Measurements from ENCODE around the gene ATP9B. TPM values are rescaled to one million over a fixed set of nuclear protein-coding genes. Genes with fewer than 3 reads are reported as not detected.

ATP9B gene
- total and polyA plus RNA-seq, 8 donors, result 29.2 to 41.5 (median 38.3) TPM

GRCh38 chr18:79394534-79395307 lies 325.5 kb downstream of the ATP9B start:
- no peak for TF ChIP-seq CTCF (IDR thresholded peaks at IDR 0.05)
- Histone ChIP-seq H3K36me3 (no peaks in the 10 kb centered on the region), H3K9me3 (no peaks in the 10 kb centered on the region), H3K27ac (peak overlapping the region; percentile 87 to 90), H3K27me3 (peaks cover 0 to 95% of the 10 kb centered on the region in 2 donors), H3K4me3 (peak overlapping the region; percentile 45 to 54), H3K4me1 (peaks cover 16 to 66% of the 10 kb centered on the region in 2 donors)
- intact Hi-C loops (cut with DNase I), result no loop called here
- ATAC-seq (peak; percentile 19), DNase-seq (peak; percentile 44 to 79 (median 55))

GRCh38 chr18:79395308-79395640 lies 326.1 kb downstream of the ATP9B start:
- Histone ChIP-seq H3K4me3 (peak overlapping the region; percentile 45 to 54), H3K36me3 (no peaks in the 10 kb centered on the region), H3K4me1 (peaks cover 16 to 67% of the 10 kb centered on the region in 2 donors), H3K9me3 (no peaks in the 10 kb centered on the region), H3K27ac (peak overlapping the region; percentile 87 to 90), H3K27me3 (peaks cover 0 to 91% of the 10 kb centered on the region in 2 donors)
- intact Hi-C loops (cut with DNase I), result no loop called here
- no peak for TF ChIP-seq CTCF (IDR thresholded peaks at IDR 0.05)
- no peak for ATAC-seq
- DNase-seq, result peak in 1 of 4 donors; percentile 39

GRCh38 chr18:79395761-79396404 lies 326.7 kb downstream of the ATP9B start, which contains the start of gene NFATC1:
NFATC1 (plus strand) TSS chr18:79395930; CDS start chr18:79396225, 295 bp downstream.
- ATAC-seq, result peak; percentile 16
- Histone ChIP-seq H3K27me3 (peaks cover 0 to 87% of the 10 kb centered on the region in 2 donors), H3K4me1 (peaks cover 16 to 67% of the 10 kb centered on the region in 2 donors), H3K36me3 (no peaks in the 10 kb centered on the region), H3K27ac (peak within 1 kb of the TSS; percentile 87 to 90), H3K4me3 (peak within 1 kb of the TSS; percentile 45 to 54), H3K9me3 (no peaks in the 10 kb centered on the region)
- intact Hi-C loops (cut with DNase I), result no loop called here
- TF ChIP-seq CTCF (IDR thresholded peaks at IDR 0.05), result no peak
- DNase-seq, result peak; percentile 60 to 87 (median 80)

- DNase-seq (peak in 3 of 4 donors; percentile 46 to 87 (median 62)), ATAC-seq (peak; percentile 3)
- Histone ChIP-seq H3K9me3 (no peaks in the 10 kb centered on the region), H3K36me3 (no peaks in the 10 kb centered on the region), H3K4me1 (peaks cover 16 to 74% of the 10 kb centered on the region in 2 donors), H3K4me3 (peak overlapping the region; percentile 44 to 51), H3K27me3 (peaks cover 0 to 79% of the 10 kb centered on the region in 2 donors), H3K27ac (peak overlapping the region; percentile 70 to 77)
- intact Hi-C loops (cut with DNase I), result no loop called here
- no peak for TF ChIP-seq CTCF (IDR thresholded peaks at IDR 0.05)
Observed at GRCh38 chr18:79396431-79397246, 327.4 kb downstream of the ATP9B start.
